Osteocyte (in vitro differentiated cells): ENCODE measurements around the gene MAP3K14. TPM values are rescaled to one million over a fixed set of nuclear protein-coding genes. Genes with fewer than 3 reads are reported as not detected.

Source experiments
- DNase-seq: peaks from one replicate; pipeline ENCODE4 v3.0.0; 2021; ENCODE audit warnings: mixed read lengths; ENCODE audit not compliant: unreplicated experiment; ENCODE audit errors: extremely low spot score
- H3K27ac Mint-ChIP-seq: one replicate; pipeline ENCODE4 v1.8.0; 2021; ENCODE audit warnings: mild to moderate bottlenecking, mixed read lengths; ENCODE audit not compliant: unreplicated experiment
- H3K27me3 Mint-ChIP-seq: one replicate; pipeline ENCODE4 v1.8.0; 2021; ENCODE audit warnings: mixed read lengths; ENCODE audit not compliant: unreplicated experiment
- H3K36me3 Mint-ChIP-seq: one replicate; pipeline ENCODE4 v1.8.0; 2021; ENCODE audit warnings: mixed read lengths; ENCODE audit not compliant: unreplicated experiment
- H3K4me1 Mint-ChIP-seq: one replicate; pipeline ENCODE4 v1.8.0; 2021; ENCODE audit warnings: mixed read lengths; ENCODE audit not compliant: unreplicated experiment
- H3K4me3 Mint-ChIP-seq: one replicate; pipeline ENCODE4 v1.8.0; 2021; ENCODE audit warnings: mild to moderate bottlenecking, moderate library complexity, mixed read lengths; ENCODE audit not compliant: unreplicated experiment
- H3K9me3 Mint-ChIP-seq: one replicate; pipeline ENCODE4 v1.8.0; 2021; ENCODE audit warnings: mixed read lengths; ENCODE audit not compliant: unreplicated experiment
- CTCF ChIP-seq: fragments of 200-600 bp; sonication (generic); IDR thresholded peaks from 2 replicates; pipeline ENCODE4 v1.5.0; 2021; ENCODE audit warnings: antibody characterized with exemption, mild to moderate bottlenecking, moderate library complexity
- total RNA-seq: library from RNA; stranded (reverse); gene quantifications from 2 replicates; pipeline ENCODE4 v1.2.1, GENCODE V29; 2021

MAP3K14 gene
- total RNA-seq, 1 donor from 2014 or later, result 13.2 TPM

GRCh38 chr17:45266372-45266926, 50.4 kb downstream of the MAP3K14 start:
- Mint-ChIP-seq H3K9me3 (no peaks in the 10 kb centered on the region), H3K4me1 (peaks cover 7% of the 10 kb centered on the region), H3K36me3 (peaks cover 42% of the 10 kb centered on the region), H3K4me3 (no peak overlapping the region), H3K27ac (no peak overlapping the region), H3K27me3 (no peaks in the 10 kb centered on the region)
- no peak for TF ChIP-seq CTCF
- DNase-seq, result peak; percentile 75

- Mint-ChIP-seq H3K9me3 (no peaks in the 10 kb centered on the region), H3K27me3 (no peaks in the 10 kb centered on the region), H3K27ac (no peak overlapping the region), H3K36me3 (peaks cover 42% of the 10 kb centered on the region), H3K4me3 (no peak overlapping the region), H3K4me1 (peaks cover 7% of the 10 kb centered on the region)
- TF ChIP-seq CTCF, result no peak
- no peak for DNase-seq
Measured at GRCh38 chr17:45265821-45266220, 51.0 kb downstream of the MAP3K14 start.

GRCh38 chr17:45264988-45265387, 51.8 kb downstream of the MAP3K14 start:
- DNase-seq, result no peak
- Mint-ChIP-seq H3K9me3 (no peaks in the 10 kb centered on the region), H3K36me3 (peaks cover 40% of the 10 kb centered on the region), H3K4me3 (no peak overlapping the region), H3K27me3 (no peaks in the 10 kb centered on the region), H3K4me1 (peaks cover 7% of the 10 kb centered on the region), H3K27ac (no peak overlapping the region)
- TF ChIP-seq CTCF, result no peak

- Mint-ChIP-seq H3K4me1 (peaks cover 7% of the 10 kb centered on the region), H3K9me3 (no peaks in the 10 kb centered on the region), H3K36me3 (peaks cover 36% of the 10 kb centered on the region), H3K27ac (no peak overlapping the region), H3K4me3 (no peak overlapping the region), H3K27me3 (no peaks in the 10 kb centered on the region)
- TF ChIP-seq CTCF, result no peak
- DNase-seq, result no peak
Measured at GRCh38 chr17:45264430-45264829, 52.4 kb downstream of the MAP3K14 start.

- peaks cover 30% of the 10 kb centered on the region for H3K36me3 Mint-ChIP-seq
- H3K27ac Mint-ChIP-seq, result no peak overlapping the region
- no peak overlapping the region for H3K4me3 Mint-ChIP-seq
- TF ChIP-seq CTCF, result no peak
- no peaks in the 10 kb centered on the region for H3K27me3 Mint-ChIP-seq
- H3K4me1 Mint-ChIP-seq, result peaks cover 7% of the 10 kb centered on the region
- no peak for DNase-seq
- H3K9me3 Mint-ChIP-seq, result no peaks in the 10 kb centered on the region
Measured at GRCh38 chr17:45263477-45263860, 53.4 kb downstream of the MAP3K14 start.
